HFFc6 (cell line): Measurements from ENCODE around the gene PRIMA1. TPM values are rescaled to one million over a fixed set of nuclear protein-coding genes. Genes with fewer than 3 reads are reported as not detected.

Source experiments
- DNase-seq: peaks from one replicate; pipeline ENCODE4 v3.0.0-alpha.2; 2018
- H3K27ac Mint-ChIP-seq: 2 replicates; pipeline ENCODE4 v1.8.0; 2020; ENCODE audit warnings: mild to moderate bottlenecking, mixed read lengths
- H3K27me3 Mint-ChIP-seq: 2 replicates; pipeline ENCODE4 v1.8.0; 2021; ENCODE audit warnings: mild to moderate bottlenecking, moderate library complexity, mixed read lengths; ENCODE audit not compliant: insufficient read depth
- H3K36me3 Mint-ChIP-seq: 2 replicates; pipeline ENCODE4 v1.8.0; 2021; ENCODE audit warnings: low read depth, mixed read lengths
- H3K4me1 Mint-ChIP-seq: 2 replicates; pipeline ENCODE4 v1.8.0; 2020; ENCODE audit warnings: low read depth, mixed read lengths
- H3K4me3 Mint-ChIP-seq: 2 replicates; pipeline ENCODE4 v1.8.0; 2020; ENCODE audit warnings: mild to moderate bottlenecking, moderate library complexity, mixed read lengths
- H3K9me3 Mint-ChIP-seq: 2 replicates; pipeline ENCODE4 v1.8.0; 2020; ENCODE audit warnings: mild to moderate bottlenecking, mixed read lengths
- total RNA-seq, 6 experiments: library from RNA; stranded (reverse); fragmentation: NEBNext Ultra II Directional; extraction: Animal tissue kit (Norgen Biotek cat#: 25700); gene quantifications; 2 replicates in 1 of 6; 3 replicates in 5 of 6; pipeline ENCODE4 v1.2.3, GENCODE V29; 2021
- TF ChIP-seq, protein P1 (sequence below): fragments of 200-600 bp; sonication (generic); IDR thresholded peaks from 2 replicates; pipeline ENCODE4 v1.5.0; 2021; ENCODE audit warnings: antibody characterized with exemption, mild to moderate bottlenecking

The PRIMA1 gene
- total RNA-seq, 6 experiments from 2014 or later: not detected

DNA sequence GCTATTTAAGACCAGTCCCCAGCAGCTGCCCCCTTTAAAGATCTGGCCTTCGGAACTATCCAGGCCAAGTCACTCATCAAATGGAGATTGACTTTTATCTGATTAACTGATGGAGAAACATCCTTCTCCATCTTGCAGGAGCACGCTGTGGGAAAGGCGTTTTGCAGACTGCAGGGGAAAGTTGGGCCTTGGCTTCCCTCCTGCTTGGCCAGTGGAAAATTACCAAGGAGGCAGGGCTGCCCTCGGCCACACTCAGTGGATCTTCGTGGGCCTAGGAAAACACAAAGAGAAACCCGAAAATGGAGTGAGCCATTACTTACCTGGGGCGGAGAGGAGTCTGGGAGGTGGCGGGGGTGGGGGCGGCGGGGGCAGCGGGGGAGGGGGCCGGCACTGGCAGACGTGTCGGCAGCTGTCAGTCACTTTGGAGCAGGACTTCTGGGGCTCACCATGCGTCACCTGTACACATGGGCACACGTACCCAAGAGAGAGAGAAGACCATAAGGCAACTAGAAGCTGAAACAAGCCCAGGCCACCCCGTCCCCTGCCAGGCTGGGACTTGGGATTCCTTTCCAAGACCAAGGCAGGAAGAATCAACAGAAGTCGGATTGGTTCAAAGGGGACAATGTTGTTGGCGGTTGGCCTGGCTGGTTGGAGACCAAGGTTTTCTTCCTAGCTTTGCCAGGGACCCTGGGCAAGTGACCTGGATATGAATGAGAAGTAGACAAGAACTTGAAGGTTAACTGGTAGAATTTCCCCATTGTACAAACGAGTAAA is 9.2 kb downstream of the PRIMA1 start:
- Mint-ChIP-seq H3K36me3 (peaks cover 9% of the 10 kb centered on the region), H3K27ac (no peak overlapping the region), H3K9me3 (peaks cover 73% of the 10 kb centered on the region), H3K4me3 (no peak overlapping the region), H3K4me1 (no peaks in the 10 kb centered on the region), H3K27me3 (no peaks in the 10 kb centered on the region)
- TF ChIP-seq, protein P1, sequence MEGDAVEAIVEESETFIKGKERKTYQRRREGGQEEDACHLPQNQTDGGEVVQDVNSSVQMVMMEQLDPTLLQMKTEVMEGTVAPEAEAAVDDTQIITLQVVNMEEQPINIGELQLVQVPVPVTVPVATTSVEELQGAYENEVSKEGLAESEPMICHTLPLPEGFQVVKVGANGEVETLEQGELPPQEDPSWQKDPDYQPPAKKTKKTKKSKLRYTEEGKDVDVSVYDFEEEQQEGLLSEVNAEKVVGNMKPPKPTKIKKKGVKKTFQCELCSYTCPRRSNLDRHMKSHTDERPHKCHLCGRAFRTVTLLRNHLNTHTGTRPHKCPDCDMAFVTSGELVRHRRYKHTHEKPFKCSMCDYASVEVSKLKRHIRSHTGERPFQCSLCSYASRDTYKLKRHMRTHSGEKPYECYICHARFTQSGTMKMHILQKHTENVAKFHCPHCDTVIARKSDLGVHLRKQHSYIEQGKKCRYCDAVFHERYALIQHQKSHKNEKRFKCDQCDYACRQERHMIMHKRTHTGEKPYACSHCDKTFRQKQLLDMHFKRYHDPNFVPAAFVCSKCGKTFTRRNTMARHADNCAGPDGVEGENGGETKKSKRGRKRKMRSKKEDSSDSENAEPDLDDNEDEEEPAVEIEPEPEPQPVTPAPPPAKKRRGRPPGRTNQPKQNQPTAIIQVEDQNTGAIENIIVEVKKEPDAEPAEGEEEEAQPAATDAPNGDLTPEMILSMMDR: no peak
- no peak for DNase-seq

DNA sequence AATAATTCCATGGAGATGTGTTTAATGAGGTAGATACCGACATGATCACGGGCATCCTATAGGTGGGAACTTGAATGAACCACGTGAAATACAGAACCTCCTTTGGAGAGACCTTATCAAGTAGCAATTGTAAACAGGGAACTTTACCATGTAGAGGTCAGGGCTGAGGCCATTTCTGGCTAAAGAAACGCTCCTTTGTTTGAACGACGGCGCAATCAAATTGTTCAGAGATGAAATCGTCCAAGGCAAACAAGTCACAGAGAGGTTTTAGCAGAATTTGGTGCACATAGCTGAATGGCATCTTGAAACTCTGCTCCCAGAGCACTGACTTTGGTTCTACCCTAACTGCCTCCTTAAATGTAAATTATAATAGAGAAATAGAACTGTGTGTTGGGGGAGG is 9.8 kb downstream of the PRIMA1 start:
- TF ChIP-seq, protein P1: no peak
- H3K9me3 Mint-ChIP-seq: peaks cover 72% of the 10 kb centered on the region
- DNase-seq: no peak
- no peaks in the 10 kb centered on the region for H3K4me1 Mint-ChIP-seq
- H3K27ac Mint-ChIP-seq: no peak overlapping the region
- no peaks in the 10 kb centered on the region for H3K27me3 Mint-ChIP-seq
- no peak overlapping the region for H3K4me3 Mint-ChIP-seq
- peaks cover 9% of the 10 kb centered on the region for H3K36me3 Mint-ChIP-seq

DNA sequence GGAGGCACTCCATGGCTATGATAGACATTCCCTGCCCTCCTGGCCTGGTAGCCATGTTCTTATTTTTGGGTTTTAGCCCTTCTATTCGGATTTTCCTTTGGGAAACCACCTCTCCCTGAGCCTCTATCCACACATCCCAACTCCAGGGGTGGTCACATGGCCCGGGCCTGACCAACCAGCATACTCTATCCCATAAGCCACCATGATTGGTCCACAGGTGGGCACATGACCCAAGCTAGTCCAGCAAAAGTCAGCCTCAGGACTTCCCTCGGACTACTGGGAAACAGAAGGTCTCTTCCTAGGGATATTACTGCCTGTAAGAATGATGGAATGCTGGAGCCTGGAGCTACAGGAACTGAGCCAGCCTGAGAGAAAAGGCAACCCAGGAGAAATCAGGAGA is 12.5 kb downstream of the PRIMA1 start:
- no peak for DNase-seq
- Mint-ChIP-seq H3K36me3 (peaks cover 4% of the 10 kb centered on the region; the same call in 1 of the 2 replicates), H3K4me1 (no peaks in the 10 kb centered on the region), H3K4me3 (no peak overlapping the region), H3K9me3 (peaks cover 86% of the 10 kb centered on the region), H3K27ac (no peak overlapping the region), H3K27me3 (no peaks in the 10 kb centered on the region; the same call in 1 of the 2 replicates)
- TF ChIP-seq, protein P1: no peak

DNA sequence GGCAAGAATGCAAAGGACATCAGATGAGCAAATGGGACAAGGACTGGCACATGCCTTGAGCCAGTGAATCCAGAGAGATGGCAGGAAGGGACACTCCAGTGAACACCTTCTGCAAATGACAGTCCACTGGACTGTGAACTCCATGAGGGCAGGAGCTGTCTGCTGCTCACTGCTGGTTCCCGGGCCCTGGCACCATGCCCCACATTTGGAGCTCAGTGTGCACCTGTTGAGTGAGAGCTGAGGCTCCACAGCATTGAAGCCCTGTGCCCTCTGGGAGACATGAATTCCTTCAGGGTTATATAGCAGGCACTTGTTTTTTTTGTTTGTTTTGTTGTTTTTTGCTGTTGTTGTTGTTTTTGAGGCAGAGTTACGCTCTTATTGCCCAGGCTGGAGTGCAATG is 13.1 kb downstream of the PRIMA1 start:
- Mint-ChIP-seq H3K27ac (no peak overlapping the region), H3K9me3 (peaks cover 89% of the 10 kb centered on the region), H3K4me3 (no peak overlapping the region), H3K4me1 (no peaks in the 10 kb centered on the region), H3K27me3 (no peaks in the 10 kb centered on the region; the same call in 1 of the 2 replicates), H3K36me3 (peaks cover 4% of the 10 kb centered on the region; the same call in 1 of the 2 replicates)
- DNase-seq: no peak
- TF ChIP-seq, protein P1: no peak

DNA sequence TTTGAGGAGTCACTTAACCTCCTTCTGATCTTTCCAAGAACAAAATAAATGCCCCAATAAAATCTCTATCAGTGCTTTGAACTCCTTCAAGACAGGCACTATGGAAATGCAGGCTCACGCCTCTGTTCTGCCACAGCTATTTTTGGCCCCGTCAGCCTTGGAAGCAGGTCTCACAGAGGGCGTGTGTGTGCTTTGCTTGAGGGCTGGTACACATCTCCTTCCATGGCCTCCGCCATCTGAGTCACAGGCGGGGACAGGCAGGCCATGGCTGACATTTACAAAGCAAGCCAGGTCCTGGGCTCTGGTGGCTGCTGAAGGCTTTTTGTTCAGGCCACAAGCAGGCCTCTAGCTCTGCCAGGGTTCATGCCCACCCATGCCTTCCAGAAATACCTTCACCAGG is 16.0 kb downstream of the PRIMA1 start:
- Mint-ChIP-seq H3K27me3 (peaks cover 1% of the 10 kb centered on the region; the same call in 1 of the 2 replicates), H3K36me3 (peaks cover 4% of the 10 kb centered on the region; the same call in 1 of the 2 replicates), H3K27ac (no peak overlapping the region), H3K4me3 (no peak overlapping the region), H3K9me3 (peaks cover 75% of the 10 kb centered on the region), H3K4me1 (no peaks in the 10 kb centered on the region)
- no peak for DNase-seq
- TF ChIP-seq, protein P1: no peak
